ENCODE measurements around the gene ANKS1B. TPM values are rescaled to one million over a fixed set of nuclear protein-coding genes. Genes with fewer than 3 reads are reported as not detected.
"Not testable (repeated sequence)": the region's sequence is repeated elsewhere in the genome, so short reads cannot be mapped to it uniquely, and the experiment has no call there.

The ANKS1B gene
- total and polyA plus RNA-seq, 10 of the 15 experiments (the other 5 are each of a cell fraction or from before 2014, with no cell fraction given) = 0.16 to 1.3 (median 0.82) TPM; not detected in 7

DNA sequence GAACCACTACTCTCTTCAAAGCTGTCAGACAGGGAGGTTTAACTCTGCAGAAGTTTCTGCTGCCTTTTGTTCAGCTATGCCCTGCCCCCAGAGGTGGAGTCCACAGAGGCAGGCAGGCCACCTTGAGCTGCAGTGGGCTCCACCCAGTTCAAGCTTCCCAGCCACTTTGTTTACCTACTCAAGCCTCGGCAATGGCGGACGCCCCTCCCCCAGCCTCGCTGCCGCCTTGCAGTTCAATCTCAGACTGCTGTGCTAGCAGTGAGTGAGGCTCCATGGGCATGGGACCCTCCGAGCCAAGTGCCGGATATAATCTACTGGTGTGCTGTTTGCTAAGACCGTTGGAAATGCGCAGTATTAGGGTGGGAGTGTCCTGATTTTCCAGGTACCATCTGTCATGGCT is 663.5 kb downstream of the ANKS1B start:
- H3K9ac ChIP-seq (ENCODE audit: control insufficient read depth, insufficient read depth, low read length); SMC1A ChIA-PET (ENCODE audit: uncharacterized antibody, unreplicated experiment); DNase-seq (ENCODE audit: low read depth, low spot score); BruUV-seq (replicated peaks); H2AFZ ChIP-seq (ENCODE audit: control insufficient read depth, low read depth, low read length); intact Hi-C loops (cut with micrococcal nuclease; ENCODE audit: unreplicated experiment); H3K79me2 ChIP-seq (ENCODE audit: control insufficient read depth, insufficient read depth, low read length); H3K4me1 ChIP-seq (ENCODE audit: control insufficient read depth, insufficient read depth, low read length); H3K4me2 ChIP-seq (ENCODE audit: control insufficient read depth, insufficient read depth); H3K27ac ChIP-seq (ENCODE audit: control insufficient read depth, insufficient read depth); POLR2A ChIA-PET; RAD21 ChIA-PET (ENCODE audit: unreplicated experiment); H3K36me3 ChIP-seq (ENCODE audit: control insufficient read depth in 2 of 2, insufficient read depth in 2 of 2, low read length in 1 of 2); in situ Hi-C loops (cut with MboI); CTCF ChIA-PET; FAIRE-seq; H3K27me3 ChIP-seq (replicated peaks in 1 of 2; ENCODE audit: control insufficient read depth in 2 of 2, insufficient read depth in 2 of 2, low read length in 1 of 2); H3K9me3 ChIP-seq (replicated peaks; ENCODE audit: control insufficient read depth, insufficient read depth, low read length); ATAC-seq; H4K20me1 ChIP-seq (ENCODE audit: control insufficient read depth, insufficient read depth); H3K4me3 ChIP-seq: not testable (repeated sequence)
- WGBS (ENCODE audit: insufficient coverage, insufficient replicate concordance, low lambda C conversion rate, missing lambda C conversion rate) = 68% methylated on average over 9 of the region's 9 CpGs

DNA sequence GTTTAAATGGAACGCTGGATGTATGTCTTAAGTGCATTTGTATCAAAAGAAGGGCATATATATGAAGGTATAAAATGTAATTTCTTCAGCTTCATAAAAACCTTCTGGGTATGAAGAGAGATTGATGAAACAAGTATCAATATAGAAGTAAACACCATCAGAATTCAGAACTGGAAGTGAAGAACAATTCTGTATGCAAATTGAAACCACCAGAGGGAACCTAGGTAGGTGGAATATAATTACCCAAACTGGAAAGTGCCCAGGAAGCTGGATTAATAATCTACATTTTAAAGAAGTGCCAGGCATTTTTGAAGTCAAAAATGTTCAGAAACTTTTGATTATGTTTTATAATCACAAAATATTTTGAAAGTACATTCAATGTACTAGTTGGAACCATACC is 673.4 kb downstream of the ANKS1B start:
- ChIA-PET POLR2A (no interaction called here), SMC1A (ENCODE audit: uncharacterized antibody, unreplicated experiment) (no interaction called here), CTCF (interaction anchor here (1.0 kb wide), 2 partner anchors 30 to 79 kb away, joined by 3 read pairs; no protein-coding TSS in a partner anchor), RAD21 (ENCODE audit: unreplicated experiment) (no interaction called here)
- in situ Hi-C loops (cut with MboI) (no loop called here), intact Hi-C loops (cut with micrococcal nuclease; ENCODE audit: unreplicated experiment) (no loop called here)
- H3K4me1 ChIP-seq (ENCODE audit: control insufficient read depth, insufficient read depth, low read length) = no peaks in the 10 kb centered on the region
- no peak for DNase-seq (ENCODE audit: low read depth, low spot score)
- no peak for FAIRE-seq
- no peaks in the 10 kb centered on the region for H3K79me2 ChIP-seq (ENCODE audit: control insufficient read depth, insufficient read depth, low read length)
- H3K36me3 ChIP-seq (ENCODE audit: control insufficient read depth in 2 of 2, insufficient read depth in 2 of 2, low read length in 1 of 2) = no peaks in the 10 kb centered on the region
- no peak overlapping the region for H3K4me3 ChIP-seq
- no peak overlapping the region for H3K4me2 ChIP-seq (ENCODE audit: control insufficient read depth, insufficient read depth)
- 31% methylated on average over 1 of the region's 1 CpG for WGBS (ENCODE audit: insufficient coverage, insufficient replicate concordance, low lambda C conversion rate, missing lambda C conversion rate)
- no peaks in the 10 kb centered on the region for H4K20me1 ChIP-seq (ENCODE audit: control insufficient read depth, insufficient read depth)
- H3K27me3 ChIP-seq (replicated peaks in 1 of 2; ENCODE audit: control insufficient read depth in 2 of 2, insufficient read depth in 2 of 2, low read length in 1 of 2) = no peaks in the 10 kb centered on the region
- no peak overlapping the region for H3K9ac ChIP-seq (ENCODE audit: control insufficient read depth, insufficient read depth, low read length)
- no TSS peak for BruUV-seq (replicated peaks)
- no peak for ATAC-seq
- TF ChIP-seq, protein P1, sequence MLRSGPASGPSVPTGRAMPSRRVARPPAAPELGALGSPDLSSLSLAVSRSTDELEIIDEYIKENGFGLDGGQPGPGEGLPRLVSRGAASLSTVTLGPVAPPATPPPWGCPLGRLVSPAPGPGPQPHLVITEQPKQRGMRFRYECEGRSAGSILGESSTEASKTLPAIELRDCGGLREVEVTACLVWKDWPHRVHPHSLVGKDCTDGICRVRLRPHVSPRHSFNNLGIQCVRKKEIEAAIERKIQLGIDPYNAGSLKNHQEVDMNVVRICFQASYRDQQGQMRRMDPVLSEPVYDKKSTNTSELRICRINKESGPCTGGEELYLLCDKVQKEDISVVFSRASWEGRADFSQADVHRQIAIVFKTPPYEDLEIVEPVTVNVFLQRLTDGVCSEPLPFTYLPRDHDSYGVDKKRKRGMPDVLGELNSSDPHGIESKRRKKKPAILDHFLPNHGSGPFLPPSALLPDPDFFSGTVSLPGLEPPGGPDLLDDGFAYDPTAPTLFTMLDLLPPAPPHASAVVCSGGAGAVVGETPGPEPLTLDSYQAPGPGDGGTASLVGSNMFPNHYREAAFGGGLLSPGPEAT (IDR thresholded peaks at IDR 0.05; ENCODE audit: low read depth) = no peak
- no peak for TF ChIP-seq BRCA1 (IDR thresholded peaks at IDR 0.05; ENCODE audit: low read depth, low read length)
- TF ChIP-seq POLR2A (IDR thresholded peaks at IDR 0.05; ENCODE audit: low read depth, low read length) = no peak
- no peak for TF ChIP-seq POLR2AphosphoS5 (IDR thresholded peaks at IDR 0.05; ENCODE audit: low read length)
- TF ChIP-seq RBBP5 (conservative IDR thresholded peaks at IDR 0.05) = no peak
- no peak for TF ChIP-seq BHLHE40 (IDR thresholded peaks at IDR 0.05; ENCODE audit: borderline replicate concordance in 1 of 2, low read depth in 2 of 2, low read length in 1 of 2)
- TF ChIP-seq, protein P2, sequence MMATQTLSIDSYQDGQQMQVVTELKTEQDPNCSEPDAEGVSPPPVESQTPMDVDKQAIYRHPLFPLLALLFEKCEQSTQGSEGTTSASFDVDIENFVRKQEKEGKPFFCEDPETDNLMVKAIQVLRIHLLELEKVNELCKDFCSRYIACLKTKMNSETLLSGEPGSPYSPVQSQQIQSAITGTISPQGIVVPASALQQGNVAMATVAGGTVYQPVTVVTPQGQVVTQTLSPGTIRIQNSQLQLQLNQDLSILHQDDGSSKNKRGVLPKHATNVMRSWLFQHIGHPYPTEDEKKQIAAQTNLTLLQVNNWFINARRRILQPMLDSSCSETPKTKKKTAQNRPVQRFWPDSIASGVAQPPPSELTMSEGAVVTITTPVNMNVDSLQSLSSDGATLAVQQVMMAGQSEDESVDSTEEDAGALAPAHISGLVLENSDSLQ (IDR thresholded peaks at IDR 0.05) = no peak
- TF ChIP-seq ZNF274 (IDR thresholded peaks at IDR 0.05; ENCODE audit: insufficient read depth, insufficient read length) = no peak
- no peak for TF ChIP-seq ESRRA (IDR thresholded peaks at IDR 0.05; ENCODE audit: low read length)
- TF ChIP-seq WRNIP1 (IDR thresholded peaks at IDR 0.05; ENCODE audit: borderline replicate concordance, low read depth, low read length) = no peak
- no peak overlapping the region for H2AFZ ChIP-seq (ENCODE audit: control insufficient read depth, low read depth, low read length)
- H3K27ac ChIP-seq (ENCODE audit: control insufficient read depth, insufficient read depth) = no peak overlapping the region
- no peaks in the 10 kb centered on the region for H3K9me3 ChIP-seq (replicated peaks; ENCODE audit: control insufficient read depth, insufficient read depth, low read length)
